HG03521 (cell line): ENCODE data around the gene MX1.
A peak's percentile ranks its signal among the peaks of the same experiment; 100 is the strongest.

Experiments
- ATAC-seq: cut with Tn5 transposase; IDR thresholded peaks from one replicate; pipeline ENCODE4 v1.9.1; 2021; ENCODE audit warnings: mild to moderate bottlenecking, moderate library complexity; ENCODE audit not compliant: unreplicated experiment

The MX1 gene, protein sequence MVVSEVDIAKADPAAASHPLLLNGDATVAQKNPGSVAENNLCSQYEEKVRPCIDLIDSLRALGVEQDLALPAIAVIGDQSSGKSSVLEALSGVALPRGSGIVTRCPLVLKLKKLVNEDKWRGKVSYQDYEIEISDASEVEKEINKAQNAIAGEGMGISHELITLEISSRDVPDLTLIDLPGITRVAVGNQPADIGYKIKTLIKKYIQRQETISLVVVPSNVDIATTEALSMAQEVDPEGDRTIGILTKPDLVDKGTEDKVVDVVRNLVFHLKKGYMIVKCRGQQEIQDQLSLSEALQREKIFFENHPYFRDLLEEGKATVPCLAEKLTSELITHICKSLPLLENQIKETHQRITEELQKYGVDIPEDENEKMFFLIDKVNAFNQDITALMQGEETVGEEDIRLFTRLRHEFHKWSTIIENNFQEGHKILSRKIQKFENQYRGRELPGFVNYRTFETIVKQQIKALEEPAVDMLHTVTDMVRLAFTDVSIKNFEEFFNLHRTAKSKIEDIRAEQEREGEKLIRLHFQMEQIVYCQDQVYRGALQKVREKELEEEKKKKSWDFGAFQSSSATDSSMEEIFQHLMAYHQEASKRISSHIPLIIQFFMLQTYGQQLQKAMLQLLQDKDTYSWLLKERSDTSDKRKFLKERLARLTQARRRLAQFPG

DNA sequence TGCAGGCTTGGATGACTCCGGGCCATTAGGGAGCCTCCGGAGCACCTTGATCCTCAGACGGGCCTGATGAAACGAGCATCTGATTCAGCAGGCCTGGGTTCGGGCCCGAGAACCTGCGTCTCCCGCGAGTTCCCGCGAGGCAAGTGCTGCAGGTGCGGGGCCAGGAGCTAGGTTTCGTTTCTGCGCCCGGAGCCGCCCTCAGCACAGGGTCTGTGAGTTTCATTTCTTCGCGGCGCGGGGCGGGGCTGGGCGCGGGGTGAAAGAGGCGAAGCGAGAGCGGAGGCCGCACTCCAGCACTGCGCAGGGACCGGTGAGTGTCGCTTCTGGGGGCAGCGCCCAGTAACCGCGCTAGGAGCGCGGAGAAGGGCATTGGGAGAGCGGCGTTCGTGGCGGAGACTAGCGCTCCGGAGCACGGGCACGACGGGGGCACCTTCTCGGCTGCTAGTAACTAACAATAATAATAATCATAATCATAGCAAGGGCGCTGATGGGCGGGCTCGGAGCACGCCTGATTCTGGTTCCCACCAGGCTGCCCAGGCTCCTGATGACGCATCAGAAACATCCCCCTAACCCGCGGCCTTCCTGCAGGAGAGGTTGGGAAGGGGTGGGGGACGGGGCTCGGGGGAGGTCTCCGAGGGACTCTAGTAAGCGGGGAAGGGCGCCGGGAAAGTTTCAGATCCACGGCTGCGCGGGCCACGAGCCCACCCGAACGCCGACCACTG is at the start of gene MX1:
MX1 (plus strand) TSS at position 286 of the 722 bp plus-strand sequence. CDS start 5,832 bp downstream, outside the sequence.
- ATAC-seq, result peak; percentile 82

DNA sequence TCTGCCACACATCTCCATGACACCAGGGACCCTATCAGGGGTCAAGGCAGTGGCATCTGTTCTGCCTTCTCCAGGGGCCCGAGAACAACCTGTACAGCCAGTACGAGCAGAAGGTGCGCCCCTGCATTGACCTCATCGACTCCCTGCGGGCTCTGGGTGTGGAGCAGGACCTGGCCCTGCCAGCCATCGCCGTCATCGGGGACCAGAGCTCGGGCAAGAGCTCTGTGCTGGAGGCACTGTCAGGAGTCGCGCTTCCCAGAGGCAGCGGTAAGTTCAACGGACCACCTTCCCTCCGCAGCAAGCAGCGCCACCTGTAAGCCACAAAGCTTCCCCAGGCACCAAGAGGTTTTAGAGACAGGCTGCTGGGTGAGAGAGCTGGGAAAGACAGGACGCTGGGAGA is 48.3 kb upstream of the MX1 start:
- ATAC-seq, result no peak

DNA sequence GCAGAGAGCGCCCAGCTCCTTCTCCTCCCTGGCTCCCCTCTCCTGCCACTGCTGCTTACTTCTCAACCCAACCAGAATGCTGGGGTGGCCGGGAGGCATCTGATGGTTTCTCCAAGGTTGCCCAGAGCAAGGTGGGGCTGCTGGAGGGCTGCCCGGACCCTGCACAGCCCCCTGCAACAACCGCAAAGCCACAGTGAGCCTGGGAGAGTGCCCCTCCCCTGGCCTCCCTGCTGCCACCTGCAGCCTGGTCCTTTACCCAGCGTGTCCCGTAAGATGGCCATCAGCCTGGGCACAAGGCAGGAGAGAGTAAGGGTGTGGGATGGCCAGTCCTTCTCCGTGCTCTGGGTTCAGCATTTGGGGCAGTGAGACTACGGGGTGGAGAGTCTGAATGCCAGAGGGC is 47.2 kb upstream of the MX1 start:
- ATAC-seq, result no peak

DNA sequence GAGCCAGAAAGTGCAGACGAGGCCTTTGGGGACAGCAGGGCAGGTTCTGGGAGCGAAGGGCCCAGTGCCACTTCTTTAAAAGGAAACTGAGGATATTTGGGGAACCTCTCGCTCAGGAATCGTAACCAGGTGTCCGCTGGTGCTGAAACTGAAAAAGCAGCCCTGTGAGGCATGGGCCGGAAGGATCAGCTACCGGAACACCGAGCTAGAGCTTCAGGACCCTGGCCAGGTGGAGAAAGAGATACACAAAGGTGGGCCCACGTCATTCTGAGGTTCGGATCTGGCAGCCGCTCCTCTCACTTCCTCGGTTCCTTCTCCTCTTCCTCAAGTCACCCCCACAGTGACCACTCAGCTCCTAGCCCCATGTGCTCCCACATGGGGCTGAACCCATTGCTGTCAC is 46.1 kb upstream of the MX1 start:
- no peak for ATAC-seq

DNA sequence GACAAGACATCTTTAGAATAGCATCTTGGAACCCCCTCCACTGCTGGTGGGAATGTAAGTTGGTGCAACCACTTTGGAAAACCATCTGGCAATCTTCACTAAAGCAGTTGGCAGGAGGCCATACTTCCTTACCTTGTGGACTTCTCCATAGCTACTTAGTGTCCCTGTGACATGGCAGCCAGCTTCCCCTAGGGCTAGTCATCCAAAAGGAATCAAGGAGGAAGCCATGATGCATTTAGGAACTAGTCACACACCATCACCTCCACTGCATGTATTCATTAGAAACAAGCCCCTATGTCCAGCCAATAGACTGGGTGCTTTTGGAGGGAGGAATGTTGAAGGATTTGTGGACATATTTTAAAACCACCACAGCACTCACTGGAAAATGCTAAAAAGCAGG is 44.3 kb upstream of the MX1 start:
- ATAC-seq, result no peak

DNA sequence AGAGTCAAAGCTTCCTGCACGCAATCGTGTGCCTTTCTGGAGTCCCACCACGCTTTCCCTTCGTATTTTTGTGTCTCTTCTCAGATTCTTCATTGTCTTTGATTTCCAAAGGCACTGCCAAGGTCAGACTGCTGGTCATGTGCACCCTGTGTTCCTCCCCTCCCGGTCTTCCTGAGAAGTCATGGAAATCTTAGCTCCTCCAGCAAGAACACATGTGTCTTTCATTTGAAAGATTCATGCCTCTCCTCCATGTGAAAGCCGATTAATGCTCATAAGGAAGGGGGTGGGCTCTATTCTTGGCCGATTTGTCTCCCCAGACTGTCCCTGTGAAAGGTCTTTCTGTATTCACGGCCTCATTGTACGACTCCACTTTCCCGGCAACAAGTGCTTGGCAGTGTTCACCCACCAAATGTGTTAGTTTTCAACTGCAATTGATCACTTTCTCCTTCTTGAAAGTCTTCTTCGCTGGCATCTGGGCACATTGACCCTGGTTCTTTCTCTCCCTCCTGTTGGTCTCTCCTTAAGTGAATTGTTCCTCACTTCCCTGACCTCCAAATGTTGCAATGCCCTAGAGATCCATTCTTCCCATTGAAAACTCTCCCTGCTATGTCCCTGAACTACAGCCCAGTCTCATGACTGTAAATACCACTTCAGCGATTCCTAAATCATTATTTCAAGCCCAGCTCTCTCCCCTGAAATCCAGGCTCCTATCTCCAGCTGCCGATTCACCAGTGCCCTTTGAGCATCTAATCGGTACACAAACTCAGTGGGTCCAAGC is 38.8 kb upstream of the MX1 start:
- ATAC-seq, result no peak

DNA sequence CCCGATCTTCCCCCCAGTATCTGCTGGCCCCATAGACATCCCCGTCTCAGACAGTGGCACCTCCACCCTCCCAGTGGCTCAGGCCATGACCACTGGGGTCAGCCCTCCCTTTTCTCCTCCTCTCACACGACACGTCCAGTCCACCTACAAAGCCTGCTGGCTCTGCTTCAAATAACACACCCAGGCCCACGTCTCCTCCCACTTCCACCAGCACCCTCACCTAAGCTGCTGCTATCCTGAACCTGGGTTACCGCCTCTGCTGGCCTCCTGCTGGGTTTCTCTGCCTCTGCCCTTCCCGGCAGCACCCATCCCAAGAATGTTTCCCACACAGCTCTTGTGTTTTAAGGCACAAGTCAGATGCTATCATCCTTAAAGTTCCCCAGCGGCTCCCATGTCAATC is 38.2 kb upstream of the MX1 start:
- no peak for ATAC-seq

DNA sequence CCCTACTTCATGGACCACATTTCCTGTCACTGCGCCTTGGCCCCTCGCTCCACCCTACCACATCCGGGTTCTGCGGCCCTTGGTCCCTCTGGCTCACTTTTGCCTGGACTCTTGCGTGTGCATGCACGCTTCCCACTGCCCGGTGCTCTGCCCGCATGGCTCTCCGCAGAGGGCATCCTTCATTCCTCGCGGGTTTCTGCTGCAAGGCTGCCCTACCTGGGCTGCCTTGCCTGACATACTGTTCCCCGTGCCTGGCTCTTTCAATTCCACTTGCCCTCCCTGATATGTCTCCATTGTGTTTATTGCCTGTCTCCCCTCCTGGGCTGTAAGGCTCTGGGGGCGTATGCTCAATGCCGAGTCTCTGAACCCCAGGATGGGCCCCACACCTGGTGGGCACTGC is 37.8 kb upstream of the MX1 start:
- no peak for ATAC-seq

DNA sequence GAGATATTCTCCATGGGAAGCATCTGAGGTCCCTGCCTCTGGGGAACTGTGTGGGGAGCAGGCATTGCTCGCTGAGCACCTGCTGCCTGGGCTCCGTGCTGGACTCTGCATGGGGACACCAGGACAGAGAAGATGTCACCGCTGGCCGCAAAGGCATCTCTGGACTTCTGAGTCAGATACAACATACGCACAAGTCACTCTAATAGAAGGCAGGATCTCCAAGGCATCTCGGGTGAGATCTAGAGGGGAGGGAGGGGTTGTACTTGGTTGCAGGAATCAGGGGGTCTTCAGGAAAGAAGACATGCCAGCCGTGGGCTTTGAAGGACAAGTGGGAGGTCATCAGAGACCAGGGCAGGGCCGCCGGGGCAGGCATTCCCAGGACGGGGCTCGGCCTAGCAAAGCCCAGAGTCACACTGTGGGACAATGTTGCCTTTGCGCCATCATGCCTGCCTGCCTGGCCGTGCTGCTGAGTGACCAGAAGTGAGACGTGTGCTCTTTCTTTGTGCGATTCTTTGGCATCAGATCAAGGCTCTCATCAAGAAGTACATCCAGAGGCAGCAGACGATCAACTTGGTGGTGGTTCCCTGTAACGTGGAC is 35.9 kb upstream of the MX1 start:
- ATAC-seq, result no peak

DNA sequence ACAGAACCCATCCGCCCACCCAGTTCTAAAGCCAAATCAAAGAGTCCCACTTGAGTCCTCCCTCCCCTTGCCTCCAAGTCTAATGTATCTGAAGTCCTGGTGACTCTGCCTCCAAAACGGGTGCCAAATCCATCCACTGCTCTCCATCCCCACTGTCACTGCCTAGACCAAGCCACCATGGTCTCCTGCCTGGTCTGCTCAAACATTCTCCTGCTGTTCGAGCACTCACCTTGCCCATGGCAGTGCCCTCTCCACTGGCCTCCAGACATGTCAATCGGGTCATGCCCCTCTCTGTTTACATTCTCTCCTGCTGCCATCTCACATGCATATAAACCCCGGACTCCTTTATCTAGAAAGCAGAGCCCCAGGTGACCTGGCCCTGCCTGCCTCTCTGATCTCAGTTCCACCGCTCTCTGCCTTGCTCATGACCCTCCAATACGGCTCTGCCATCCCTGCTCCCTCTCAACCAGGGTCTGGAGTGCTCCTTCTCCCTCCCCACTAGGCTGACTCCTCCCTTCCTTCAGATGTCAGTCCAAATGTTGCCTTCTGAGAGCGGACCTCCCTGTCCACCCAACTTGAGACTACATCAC is 32.1 kb upstream of the MX1 start:
- no peak for ATAC-seq

DNA sequence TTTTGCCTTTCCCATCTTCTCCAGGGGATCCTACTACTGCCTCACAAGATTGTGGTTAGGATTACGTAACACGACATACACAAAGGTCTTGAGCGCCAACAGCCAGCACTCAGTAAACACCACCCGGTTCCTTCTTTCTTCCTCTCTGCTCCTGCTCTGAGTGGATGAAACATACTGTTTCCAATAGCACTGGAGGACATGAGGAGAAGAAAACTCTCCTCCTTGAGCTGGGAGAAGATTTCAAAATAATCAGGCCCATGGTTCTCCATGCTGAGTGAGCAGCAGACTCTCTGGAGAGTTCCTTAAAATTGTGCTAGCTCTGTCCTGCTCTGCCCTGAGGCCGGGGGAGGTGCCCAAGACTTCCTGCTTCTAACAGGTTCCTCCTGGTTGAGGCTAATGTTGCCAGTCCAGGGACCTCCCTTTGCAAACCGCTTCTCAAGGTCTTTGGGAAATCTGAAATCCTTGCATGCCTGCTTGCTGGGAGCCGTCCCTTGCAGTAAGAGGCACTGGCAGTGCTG is 29.4 kb upstream of the MX1 start:
- ATAC-seq, result no peak

DNA sequence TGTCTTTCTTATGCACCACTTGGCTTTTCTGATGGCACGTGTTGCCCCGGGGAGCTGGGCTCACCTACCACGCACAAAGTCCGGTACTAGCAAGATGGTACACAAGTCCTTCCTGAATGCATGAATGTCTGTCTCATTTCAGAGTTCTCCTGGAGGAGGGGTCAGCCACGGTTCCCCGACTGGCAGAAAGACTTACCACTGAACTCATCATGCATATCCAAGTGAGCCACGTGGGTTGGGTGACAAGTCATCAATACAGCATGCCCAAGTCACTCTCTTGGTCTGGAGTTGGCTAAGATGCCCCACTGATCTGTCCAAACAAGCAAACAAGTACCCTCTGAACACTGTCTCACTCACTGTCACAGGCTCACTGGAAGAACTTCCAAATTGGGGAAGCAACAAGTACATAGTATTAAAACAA is 28.6 kb upstream of the MX1 start:
- no peak for ATAC-seq

DNA sequence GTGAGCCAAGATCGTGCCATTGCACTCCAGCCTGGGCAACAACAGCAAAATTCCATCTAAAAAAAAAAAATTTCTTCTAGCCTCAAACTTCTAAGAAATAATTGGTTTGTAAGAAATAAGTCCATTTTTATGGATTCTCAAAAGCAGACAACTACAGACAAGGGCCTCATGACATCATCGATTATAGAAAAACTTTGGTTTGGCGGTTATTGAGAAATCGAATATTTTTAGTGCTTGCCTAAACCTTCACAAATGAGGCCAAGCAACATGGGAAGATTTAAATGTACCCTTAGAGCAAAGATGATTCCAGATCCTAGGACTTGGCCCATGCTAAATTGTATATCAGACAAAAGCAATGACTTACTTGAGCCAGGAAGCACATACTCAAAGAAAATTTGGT is 27.8 kb upstream of the MX1 start:
- ATAC-seq, result no peak

DNA sequence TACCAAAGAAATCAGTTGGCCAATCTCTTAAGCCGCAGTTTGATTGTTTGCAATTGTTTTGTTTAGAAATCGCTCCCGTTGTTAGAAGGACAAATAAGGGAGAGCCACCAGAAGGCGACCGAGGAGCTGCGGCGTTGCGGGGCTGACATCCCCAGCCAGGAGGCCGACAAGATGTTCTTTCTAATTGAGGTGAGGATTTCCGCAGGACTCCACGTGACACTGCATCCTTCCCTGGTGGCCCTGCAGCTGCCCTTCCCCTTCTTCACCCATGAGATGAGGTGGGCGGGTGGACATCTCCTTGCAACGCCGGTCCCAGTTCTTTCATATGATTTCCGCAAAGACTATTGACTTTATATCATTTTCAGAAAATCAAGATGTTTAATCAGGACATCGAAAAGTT is 27.2 kb upstream of the MX1 start:
- no peak for ATAC-seq

DNA sequence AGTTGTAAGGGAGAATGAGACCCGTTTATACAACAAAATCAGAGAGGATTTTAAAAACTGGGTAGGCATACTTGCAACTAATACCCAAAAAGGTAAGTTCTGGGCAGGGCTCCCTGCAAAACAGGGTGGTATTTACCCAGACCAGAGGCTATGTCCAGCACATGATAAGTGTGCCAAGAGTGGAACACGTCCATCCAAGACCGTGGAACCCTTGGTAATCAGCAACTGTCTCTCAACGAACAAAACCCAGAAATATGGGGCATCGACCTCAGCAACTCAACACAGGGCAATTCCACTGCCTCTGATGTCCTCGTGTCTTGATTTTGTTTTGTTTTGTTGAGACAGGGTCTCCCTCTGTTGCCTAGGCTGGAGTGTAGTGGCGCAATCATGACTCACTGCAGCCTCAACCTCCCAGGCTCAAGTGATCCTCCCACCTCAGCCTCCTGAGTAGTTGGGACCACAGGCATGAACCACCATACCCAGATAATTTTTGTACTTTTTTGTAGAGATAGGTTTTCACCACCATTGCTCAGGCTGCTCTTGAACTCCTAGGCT is 26.7 kb upstream of the MX1 start:
- ATAC-seq, result no peak

DNA sequence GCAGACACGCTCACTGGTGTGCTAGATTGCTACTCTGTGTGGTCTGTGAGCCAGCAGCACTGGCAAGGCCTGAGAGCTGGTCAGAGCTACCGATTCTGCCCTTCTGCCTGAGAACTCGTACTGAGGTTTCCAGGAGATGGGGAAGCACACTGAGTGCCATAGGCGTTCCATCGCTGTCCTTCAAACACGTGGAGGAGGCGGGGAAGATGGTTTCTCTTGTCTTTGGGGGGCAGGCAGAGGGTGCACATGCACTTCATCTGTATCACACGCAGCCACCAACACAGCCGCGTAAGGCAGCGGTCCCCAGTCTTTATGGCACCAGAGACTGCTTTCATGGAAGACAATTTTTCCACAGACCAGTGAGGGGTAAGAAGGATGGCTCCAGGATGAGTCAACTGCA is 23.8 kb upstream of the MX1 start:
- no peak for ATAC-seq

DNA sequence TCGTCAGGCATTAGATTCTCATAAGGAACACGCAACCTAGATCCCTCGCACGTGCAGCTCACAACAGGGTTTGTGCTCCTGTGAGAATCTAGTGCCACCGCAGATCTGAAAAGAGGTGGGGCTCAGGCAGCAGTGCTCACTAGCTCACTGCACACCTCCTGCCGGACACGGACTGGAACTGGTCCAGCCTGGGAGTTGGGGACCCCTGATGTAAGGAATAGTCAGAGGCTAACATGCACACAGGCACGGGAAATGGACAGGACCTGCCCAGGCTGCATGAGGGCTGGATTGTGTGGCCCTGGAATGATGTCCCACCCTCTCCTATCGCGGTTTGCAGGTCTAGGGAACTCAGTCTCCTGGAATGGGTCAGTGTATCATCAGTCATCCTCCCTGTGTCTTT is 23.2 kb upstream of the MX1 start:
- no peak for ATAC-seq

DNA sequence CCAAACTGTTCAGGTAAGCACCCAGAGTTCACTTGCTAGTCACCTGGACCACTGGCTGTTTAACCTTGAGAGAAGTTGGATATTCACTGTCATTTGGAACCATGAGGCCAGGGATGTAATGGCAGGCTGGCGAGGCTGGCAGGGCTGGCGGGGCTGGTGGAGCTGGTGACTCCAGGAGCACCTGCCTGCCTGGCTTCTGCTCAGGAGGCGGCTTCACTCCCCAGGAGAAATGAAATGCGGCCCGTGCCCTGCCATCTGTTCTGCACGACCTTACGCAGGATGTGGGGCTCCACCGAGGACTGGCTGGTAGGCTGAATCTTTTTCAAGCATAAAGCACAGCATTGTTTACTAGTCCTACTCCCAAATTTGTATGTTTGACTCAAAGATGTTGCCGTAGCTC is 22.7 kb upstream of the MX1 start:
- ATAC-seq, result no peak

DNA sequence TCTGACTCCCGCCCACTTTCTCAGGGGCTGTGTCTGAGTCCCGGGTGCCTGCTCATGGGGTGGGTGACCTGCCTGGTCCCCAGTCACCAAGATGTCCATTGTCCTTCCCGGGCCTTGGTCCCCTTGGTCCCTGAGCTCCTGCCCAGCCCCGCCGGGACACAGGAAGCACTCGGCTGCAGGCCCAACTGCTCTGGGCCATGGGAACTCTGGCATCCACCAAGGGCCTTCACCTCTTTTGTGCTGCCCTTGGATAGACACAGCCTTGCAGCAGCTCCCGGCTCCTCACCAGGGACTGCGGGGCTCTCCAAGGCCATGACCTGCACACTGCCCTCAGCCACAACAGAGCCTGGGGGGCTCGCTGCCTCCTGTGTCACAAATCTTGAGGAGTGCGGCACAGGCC is 22.1 kb upstream of the MX1 start:
- ATAC-seq, result no peak

DNA sequence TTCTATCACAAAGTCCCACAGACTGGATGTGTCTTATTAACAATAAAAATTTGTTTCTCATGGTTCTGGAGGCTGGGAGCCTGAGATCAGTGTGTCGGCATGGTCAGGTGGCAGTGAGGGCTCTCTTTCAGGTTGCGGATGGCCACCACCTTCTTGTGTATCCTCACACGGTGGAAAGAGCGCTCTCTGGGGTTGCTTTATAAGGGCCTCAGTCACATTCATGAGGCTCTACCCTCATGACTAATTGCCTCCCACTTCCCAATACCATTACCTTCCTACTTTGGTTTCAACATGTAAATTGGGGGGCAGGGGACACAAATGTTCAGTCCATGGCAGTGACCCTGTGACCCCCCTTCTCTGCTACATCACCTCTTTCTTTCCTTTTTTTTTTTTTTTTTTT is 20.7 kb upstream of the MX1 start:
- ATAC-seq, result no peak
